Keratinocyte (primary cell): ENCODE results near the gene OASL. TPM values are rescaled to one million over a fixed set of nuclear protein-coding genes. Genes with fewer than 3 reads are reported as not detected.

ENCODE experiments used
- DNase-seq: peaks from one replicate; pipeline ENCODE4 v3.0.0-alpha.2; 2011; ENCODE audit warnings: low read depth, missing footprints, low spot score
- FAIRE-seq: peaks from 2 replicates; lab custom pipeline; 2011; peaks lifted over from hg19 to GRCh38; lab: Jason Lieb, UNC
- H2AFZ ChIP-seq: 2 replicates; pipeline ENCODE4 v1.6.0; 2012; ENCODE audit warnings: low read length, control low read depth, inconsistent platforms; ENCODE audit not compliant: control insufficient read depth
- H3K27ac ChIP-seq: 2 replicates; pipeline ENCODE4 v1.5.1; 2011; ENCODE audit warnings: low read length; ENCODE audit not compliant: control insufficient read depth, insufficient read depth
- H3K27me3 ChIP-seq: 3 replicates; pipeline ENCODE4 v1.6.0; 2011; ENCODE audit warnings: low read length; ENCODE audit not compliant: control insufficient read depth, insufficient read depth; ENCODE audit errors: extremely low read depth
- H3K36me3 ChIP-seq, 2 experiments: 2 replicates in 1 of 2; 3 replicates in 1 of 2; pipeline ENCODE4 v1.5.1; 2011; ENCODE audit warnings: low read length in 2 of 2, mild to moderate bottlenecking in 1 of 2; ENCODE audit not compliant: control insufficient read depth in 2 of 2, insufficient read depth in 2 of 2; ENCODE audit errors: extremely low read depth in 1 of 2
- H3K4me1 ChIP-seq: 3 replicates; pipeline ENCODE4 v1.5.1; 2011; ENCODE audit warnings: low read length; ENCODE audit not compliant: control insufficient read depth, insufficient read depth; ENCODE audit errors: extremely low read depth
- H3K4me2 ChIP-seq: 3 replicates; pipeline ENCODE4 v1.6.0; 2011; ENCODE audit warnings: low read depth, low read length; ENCODE audit not compliant: control insufficient read depth, insufficient read depth; ENCODE audit errors: extremely low read depth
- H3K4me3 ChIP-seq, 3 experiments: fragments of 200-600 bp in 1 of 3; sonication (generic) in 1 of 3; 2 replicates in 2 of 3; 3 replicates in 1 of 3; pipeline ENCODE4 v1.5.1; 2011 to 2016; ENCODE audit warnings: low read length in 3 of 3, mild to moderate bottlenecking in 3 of 3, control low read depth in 2 of 3, inconsistent platforms in 1 of 3, low read depth in 1 of 3, mixed read lengths in 1 of 3, mixed run types in 1 of 3, moderate library complexity in 1 of 3; ENCODE audit not compliant: control insufficient read depth in 2 of 3, insufficient read depth in 2 of 3; ENCODE audit errors: extremely low read depth in 1 of 3
- H3K79me2 ChIP-seq: 2 replicates; pipeline ENCODE4 v1.6.0; 2012; ENCODE audit warnings: low read length; ENCODE audit not compliant: control insufficient read depth, insufficient read depth
- H3K9ac ChIP-seq: 3 replicates; pipeline ENCODE4 v1.6.0; 2011; ENCODE audit warnings: low read length; ENCODE audit not compliant: control insufficient read depth, insufficient read depth; ENCODE audit errors: extremely low read depth
- H3K9me1 ChIP-seq: 3 replicates; pipeline ENCODE4 v1.6.0; 2011; ENCODE audit warnings: low read length; ENCODE audit not compliant: control insufficient read depth, insufficient read depth; ENCODE audit errors: extremely low read depth
- H3K9me3 ChIP-seq: 2 replicates; pipeline ENCODE4 v1.5.1; 2012; ENCODE audit warnings: low read depth, low read length; ENCODE audit not compliant: control insufficient read depth
- H4K20me1 ChIP-seq: 3 replicates; pipeline ENCODE4 v1.6.0; 2011; ENCODE audit warnings: low read length; ENCODE audit not compliant: control insufficient read depth, insufficient read depth; ENCODE audit errors: extremely low read depth
- EZH2 ChIP-seq: IDR thresholded peaks from one replicate; pipeline ENCODE4 v1.6.1; 2012; ENCODE audit warnings: inconsistent platforms, mild to moderate bottlenecking, low read length, moderate library complexity
- dilution Hi-C: fragments of 300-500 bp; cut with MboI; formaldehyde crosslinking; loops from one replicate; pipeline ENCODE4 v1.7.0; 2020; ENCODE audit warnings: low sequenced_read_pairs; ENCODE audit not compliant: extremely low pct_ligation_motif_present
- polyA plus RNA-seq, 5 experiments: library from polyadenylated mRNA; depleted of rRNA in 3 of 5; stranded (reverse) in 3 of 5; stranded (forward) in 1 of 5; unstranded in 1 of 5; fragments of >200 nt; gene quantifications; 1 replicate in 1 of 5; 2 replicates in 3 of 5; 3 replicates in 1 of 5; pipeline versions ENCODE4 v1.2.1 to v1.2.3, GENCODE V29; 2011 to 2012; ENCODE audit warnings: missing spikeins in 2 of 5, low read depth in 1 of 5, low replicate concordance in 1 of 5
- TF ChIP-seq, protein P1 (sequence below), 3 experiments: IDR thresholded peaks in 1 of 3; conservative IDR thresholded peaks in 1 of 3; optimal IDR thresholded peaks in 1 of 3; 2 replicates in 2 of 3; 3 replicates in 1 of 3; pipeline versions ENCODE3 to v1.5.1; 2011; ENCODE audit warnings: low read length in 3 of 3, mild to moderate bottlenecking in 3 of 3, moderate library complexity in 2 of 3, control low read depth in 1 of 3, inconsistent platforms in 1 of 3; ENCODE audit not compliant: insufficient read depth in 2 of 3; ENCODE audit errors: extremely low read depth in 1 of 3

Gene OASL
- polyA plus RNA-seq, 1 donor (not counting 4 experiments of a cell fraction or from before 2014, with no cell fraction given) = 3.6 TPM

GRCh38 chr12:121030576-121031212 is 8.4 kb downstream of the OASL start:
- no peak for FAIRE-seq
- Histone ChIP-seq H3K27ac (no peak overlapping the region), H2AFZ (no peak overlapping the region), H3K27me3 (no peaks in the 10 kb centered on the region), H3K79me2 (no peaks in the 10 kb centered on the region), H3K4me3 (no peak overlapping the region), H4K20me1 (no peaks in the 10 kb centered on the region), H3K9ac (no peak overlapping the region), H3K4me2 (no peak overlapping the region), H3K9me1 (no peaks in the 10 kb centered on the region), H3K36me3 (no peaks in the 10 kb centered on the region), H3K4me1 (peaks cover 13% of the 10 kb centered on the region), H3K9me3 (no peaks in the 10 kb centered on the region)
- TF ChIP-seq EZH2 = no peak
- TF ChIP-seq, protein P1, sequence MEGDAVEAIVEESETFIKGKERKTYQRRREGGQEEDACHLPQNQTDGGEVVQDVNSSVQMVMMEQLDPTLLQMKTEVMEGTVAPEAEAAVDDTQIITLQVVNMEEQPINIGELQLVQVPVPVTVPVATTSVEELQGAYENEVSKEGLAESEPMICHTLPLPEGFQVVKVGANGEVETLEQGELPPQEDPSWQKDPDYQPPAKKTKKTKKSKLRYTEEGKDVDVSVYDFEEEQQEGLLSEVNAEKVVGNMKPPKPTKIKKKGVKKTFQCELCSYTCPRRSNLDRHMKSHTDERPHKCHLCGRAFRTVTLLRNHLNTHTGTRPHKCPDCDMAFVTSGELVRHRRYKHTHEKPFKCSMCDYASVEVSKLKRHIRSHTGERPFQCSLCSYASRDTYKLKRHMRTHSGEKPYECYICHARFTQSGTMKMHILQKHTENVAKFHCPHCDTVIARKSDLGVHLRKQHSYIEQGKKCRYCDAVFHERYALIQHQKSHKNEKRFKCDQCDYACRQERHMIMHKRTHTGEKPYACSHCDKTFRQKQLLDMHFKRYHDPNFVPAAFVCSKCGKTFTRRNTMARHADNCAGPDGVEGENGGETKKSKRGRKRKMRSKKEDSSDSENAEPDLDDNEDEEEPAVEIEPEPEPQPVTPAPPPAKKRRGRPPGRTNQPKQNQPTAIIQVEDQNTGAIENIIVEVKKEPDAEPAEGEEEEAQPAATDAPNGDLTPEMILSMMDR (optimal IDR thresholded peaks at IDR 0.05 in 1 of 3, IDR thresholded peaks at IDR 0.05 in 1 of 3, conservative IDR thresholded peaks at IDR 0.05 in 1 of 3; ENCODE audit: extremely low read depth in 1 of 3, insufficient read depth in 2 of 3, low read length in 3 of 3) = no peak
- dilution Hi-C loops = no loop called here
- DNase-seq = no peak

DNA sequence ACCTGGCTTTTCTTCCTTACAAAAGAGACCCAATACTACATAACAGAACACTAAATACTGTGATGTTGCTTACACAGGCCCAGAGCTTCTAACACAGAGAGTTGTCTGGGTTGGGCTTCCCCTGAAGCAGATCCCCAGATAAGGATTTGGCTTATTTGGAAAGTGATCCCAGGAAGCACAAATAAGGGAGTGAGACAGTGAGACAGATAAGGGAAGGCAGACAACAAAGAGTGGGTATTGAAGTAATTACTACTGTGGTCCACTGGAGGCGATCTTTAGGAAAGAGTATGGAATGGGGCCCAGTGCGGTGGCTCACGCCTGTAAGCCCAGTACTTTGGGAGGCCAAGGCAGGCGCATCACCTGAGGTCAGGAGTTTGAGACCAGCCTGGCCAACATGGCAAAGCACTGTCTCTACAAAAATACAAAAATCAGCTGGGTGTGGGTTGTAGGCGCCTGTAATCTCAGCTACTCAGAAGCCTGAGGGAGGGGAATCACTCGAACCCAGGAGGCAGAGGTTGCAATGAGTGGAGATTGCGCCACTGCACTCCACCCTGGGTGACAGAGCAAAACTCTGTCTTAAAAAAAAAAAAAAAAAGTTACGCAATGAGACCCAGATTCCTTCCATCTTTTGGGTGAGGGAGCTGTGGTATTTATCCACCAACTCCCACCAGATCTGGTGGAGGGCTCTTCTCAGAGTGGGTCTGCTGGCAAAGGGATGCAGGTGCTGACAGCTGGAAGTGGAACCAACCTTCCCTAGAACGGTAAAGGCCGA is 12.6 kb downstream of the OASL start:
- no peaks in the 10 kb centered on the region for H3K9me3 ChIP-seq
- H3K4me1 ChIP-seq = no peaks in the 10 kb centered on the region
- H3K36me3 ChIP-seq = no peaks in the 10 kb centered on the region
- H3K79me2 ChIP-seq = no peaks in the 10 kb centered on the region
- H3K9ac ChIP-seq = no peak overlapping the region
- no peak for TF ChIP-seq EZH2
- TF ChIP-seq, protein P1 (optimal IDR thresholded peaks at IDR 0.05 in 1 of 3, IDR thresholded peaks at IDR 0.05 in 1 of 3, conservative IDR thresholded peaks at IDR 0.05 in 1 of 3; ENCODE audit: extremely low read depth in 1 of 3, insufficient read depth in 2 of 3, low read length in 3 of 3) = peak in 2 of 3 experiments; percentile 11 to 12
- no peak overlapping the region for H3K4me3 ChIP-seq
- H4K20me1 ChIP-seq = no peaks in the 10 kb centered on the region
- no peaks in the 10 kb centered on the region for H3K9me1 ChIP-seq
- no peak overlapping the region for H3K4me2 ChIP-seq
- no peak for FAIRE-seq
- H3K27me3 ChIP-seq = no peaks in the 10 kb centered on the region
- H3K27ac ChIP-seq = no peak overlapping the region
- no peak for DNase-seq
- no peak overlapping the region for H2AFZ ChIP-seq
- dilution Hi-C loops = no loop called here
